ENCODE data around the gene PNPLA7.
"Not testable (repeated sequence)": the region's sequence is repeated elsewhere in the genome, so short reads cannot be mapped to it uniquely, and the experiment has no call there.

The PNPLA7 gene

GRCh38 chr9:137536594-137537131, 13.5 kb downstream of the PNPLA7 start:
- DNase-seq, result peak; percentile 47

- DNase-seq, result no peak
Observed at GRCh38 chr9:137535120-137535428, 15.1 kb downstream of the PNPLA7 start.

DNA sequence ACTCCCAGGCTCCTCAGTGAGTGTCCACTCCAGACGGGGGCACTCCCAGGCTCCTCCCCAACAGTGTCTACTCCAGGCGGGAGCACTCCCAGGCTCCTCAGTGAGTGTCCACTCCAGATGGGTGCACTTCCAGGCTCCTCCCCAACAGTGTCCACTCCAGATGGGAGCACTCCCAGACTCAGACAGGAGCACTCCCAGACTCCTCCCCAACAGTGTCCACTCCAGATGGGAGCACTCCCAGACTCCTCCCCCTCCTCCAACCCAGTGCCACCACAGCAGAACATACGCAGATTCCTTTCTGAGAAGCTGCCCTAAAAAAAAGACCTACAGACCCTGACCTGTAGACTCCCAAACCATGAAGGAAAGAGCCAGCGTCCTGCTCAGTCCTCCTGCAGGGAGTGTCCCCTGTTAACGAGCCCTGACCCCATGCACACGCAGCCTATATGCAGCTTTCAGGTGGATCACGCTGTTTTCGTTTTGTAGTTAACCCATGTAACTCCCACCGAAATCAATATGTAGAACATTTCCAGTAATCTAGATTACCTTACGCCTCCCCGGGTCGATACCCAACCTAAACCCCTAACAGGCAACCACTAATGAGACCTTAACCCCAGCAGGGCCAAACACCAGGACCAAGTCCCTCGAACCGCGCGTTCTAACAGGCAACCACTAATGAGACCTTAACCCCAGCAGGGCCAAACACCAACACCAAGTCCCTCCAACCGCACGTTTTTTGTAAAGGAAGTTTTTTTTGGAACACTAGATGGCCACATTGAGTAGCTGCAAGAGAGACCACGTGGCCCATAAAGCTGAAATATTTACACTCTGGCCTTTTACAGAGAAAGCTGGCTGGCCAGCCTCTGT, 15.7 kb downstream of the PNPLA7 start:
- DNase-seq, result peak; percentile 20

- not testable (repeated sequence) for DNase-seq
Observed at GRCh38 chr9:137532891-137533468, 17.2 kb downstream of the PNPLA7 start.

DNA sequence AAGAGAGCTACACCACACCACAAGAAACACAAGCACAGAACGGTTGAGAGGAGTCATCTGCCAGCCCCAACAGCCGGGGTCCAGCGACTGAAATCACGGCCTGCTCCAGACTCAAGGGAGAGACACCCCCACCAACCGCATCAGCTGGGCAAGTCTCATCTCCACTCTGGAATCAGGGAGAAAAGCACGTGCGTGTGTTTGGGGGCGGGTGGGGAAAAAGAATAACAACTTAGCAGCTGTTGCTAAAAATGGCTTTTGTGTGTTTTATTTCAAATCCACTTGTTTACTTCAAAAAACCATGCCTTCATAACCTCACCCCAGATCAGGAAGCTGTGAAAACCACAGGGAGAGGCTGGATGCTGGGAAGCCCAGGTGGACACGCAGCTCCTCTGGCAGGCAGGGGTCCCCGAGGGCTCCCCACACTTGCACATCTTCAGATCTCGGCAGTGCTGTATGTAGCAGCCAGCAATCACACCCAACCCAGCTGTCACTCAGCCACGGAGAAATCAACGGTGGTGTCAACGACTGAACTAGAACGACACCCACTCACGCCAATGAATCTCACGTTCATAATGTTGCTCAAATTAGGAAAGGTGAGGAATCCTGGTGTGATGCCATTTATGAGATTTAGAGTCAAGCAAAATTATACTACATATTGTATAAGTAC, 19.0 kb downstream of the PNPLA7 start:
- no peak for DNase-seq

- no peak for DNase-seq
Observed at GRCh38 chr9:137530331-137530730, 19.9 kb downstream of the PNPLA7 start.

- no peak for DNase-seq
Observed at GRCh38 chr9:137524981-137525317, 25.3 kb downstream of the PNPLA7 start.

DNA sequence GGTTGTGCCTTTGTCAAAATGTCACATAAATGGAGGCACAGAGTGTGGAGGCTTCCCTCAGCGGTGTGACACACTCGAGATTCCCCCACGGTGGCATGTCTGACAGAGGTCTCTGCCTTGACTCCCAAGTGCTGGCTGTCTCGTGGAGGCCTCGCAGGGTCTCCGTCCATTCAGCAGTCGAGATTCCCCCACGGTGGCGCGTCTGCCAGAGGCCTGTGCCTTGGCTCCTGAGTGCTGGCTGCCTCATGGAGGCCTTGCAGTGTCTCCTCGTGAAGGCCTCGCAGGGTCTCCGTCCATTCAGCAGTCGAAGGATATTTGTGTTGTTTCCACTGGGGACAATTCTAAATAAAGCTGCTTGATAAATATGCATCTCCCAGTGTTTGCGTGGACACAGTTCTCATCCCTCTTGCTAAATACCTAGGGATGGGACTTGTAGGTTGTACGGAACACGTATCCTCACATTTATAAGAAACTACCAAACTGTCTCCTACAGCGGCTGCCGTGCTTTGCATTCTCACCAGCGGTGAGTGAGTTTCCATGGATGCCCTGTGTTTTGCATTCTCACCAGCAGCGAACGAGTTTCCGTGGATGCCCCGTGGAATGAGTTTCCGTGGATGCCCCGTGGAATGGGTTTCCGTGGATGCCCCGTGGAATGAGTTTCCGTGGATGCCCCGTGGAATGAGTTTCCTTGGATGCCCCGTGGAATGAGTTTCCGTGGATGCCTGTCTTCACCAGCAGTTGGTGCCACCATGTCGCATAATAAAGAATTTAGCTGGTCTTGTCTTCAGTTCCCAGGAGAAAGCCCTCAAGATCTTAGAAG, 25.8 kb downstream of the PNPLA7 start:
- no peak for DNase-seq

- DNase-seq, result no peak
Observed at GRCh38 chr9:137522746-137523455, 27.3 kb downstream of the PNPLA7 start.

DNA sequence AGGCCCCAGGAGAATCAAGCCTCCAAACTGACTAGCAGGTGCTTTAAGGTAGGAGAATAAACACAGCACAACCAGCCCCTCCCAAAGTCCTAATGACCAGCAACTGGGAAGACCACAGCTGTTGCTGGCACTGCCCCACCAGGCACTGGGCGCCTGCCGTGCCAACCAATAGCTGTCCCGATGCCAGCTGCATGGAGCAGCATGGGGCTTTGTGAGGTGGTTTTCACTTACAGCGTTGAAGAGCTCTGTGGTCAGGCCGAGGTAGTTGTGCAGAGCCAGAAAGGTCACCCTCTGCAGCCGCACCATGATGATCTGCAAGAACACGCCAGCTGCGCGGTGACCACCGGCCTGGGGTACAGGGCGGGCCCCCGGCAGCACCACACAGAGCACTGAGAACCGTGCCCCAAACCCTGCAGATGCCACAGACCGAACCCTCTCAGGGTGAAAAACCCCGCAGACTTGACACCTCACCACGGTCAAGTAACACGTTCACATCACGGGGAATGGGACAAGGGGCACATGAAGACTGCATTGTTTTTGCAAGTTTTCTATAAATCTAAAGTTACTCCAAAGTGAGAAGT, 28.7 kb downstream of the PNPLA7 start:
- DNase-seq, result no peak

- DNase-seq, result no peak
Observed at GRCh38 chr9:137520614-137521404, 29.4 kb downstream of the PNPLA7 start.

DNA sequence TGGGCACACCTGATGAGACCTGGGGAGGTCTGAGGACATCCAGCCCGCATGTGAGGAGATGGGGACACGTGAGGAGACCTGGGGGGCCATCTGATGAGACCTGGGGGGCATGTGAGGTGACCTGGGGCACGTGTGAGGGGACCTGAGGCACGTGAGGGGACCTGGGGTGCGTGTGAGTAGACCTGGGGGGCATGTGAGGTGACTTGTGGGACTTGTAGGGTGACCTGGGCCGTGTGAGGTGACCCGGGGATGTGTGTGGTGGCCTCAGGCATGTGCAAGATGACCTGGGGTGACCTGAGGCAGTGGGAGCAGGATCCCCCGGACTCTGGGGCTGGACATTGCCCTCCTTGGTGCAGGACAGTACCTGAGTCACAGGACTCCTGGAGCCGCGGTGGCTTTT, 30.6 kb downstream of the PNPLA7 start:
- DNase-seq, result no peak

- DNase-seq, result not testable (repeated sequence)
Observed at GRCh38 chr9:137518661-137519459, 31.3 kb downstream of the PNPLA7 start.

DNA sequence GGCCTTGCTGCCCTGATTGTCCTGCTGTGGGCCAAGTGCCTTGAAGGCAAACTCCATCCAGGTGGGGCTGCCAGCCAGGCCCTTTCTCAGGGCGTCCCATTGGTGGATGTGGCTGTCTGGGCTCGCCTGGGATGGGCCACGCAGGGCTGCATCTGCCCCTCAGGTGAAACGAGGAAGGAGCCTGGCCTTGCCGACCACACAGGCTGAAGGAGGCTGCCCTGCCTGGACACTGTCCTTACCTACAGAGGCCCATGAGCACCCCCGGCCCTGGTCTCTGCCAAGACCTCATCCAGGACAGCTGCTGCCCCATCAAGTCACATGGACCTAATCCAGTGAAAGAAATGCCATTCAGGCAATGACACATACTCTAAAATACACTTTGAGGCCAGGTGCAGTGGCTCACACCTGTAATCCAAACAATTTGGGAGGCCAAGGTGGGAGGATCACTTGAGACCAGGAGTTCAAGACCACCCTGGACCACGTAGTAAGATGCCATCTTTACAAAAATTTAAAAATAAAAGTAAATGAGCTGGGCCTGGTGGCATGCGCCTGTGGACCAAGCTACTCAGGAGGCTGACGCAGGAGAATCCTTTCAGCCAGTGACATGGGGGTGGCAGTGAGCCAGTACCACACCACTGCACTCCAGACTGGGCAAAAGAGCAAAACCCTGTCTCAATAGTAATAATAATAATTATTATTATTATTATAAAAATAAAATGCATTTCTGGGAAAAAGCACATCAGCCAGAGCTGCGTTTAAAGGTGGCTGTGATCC, 33.9 kb downstream of the PNPLA7 start:
- no peak for DNase-seq

DNA sequence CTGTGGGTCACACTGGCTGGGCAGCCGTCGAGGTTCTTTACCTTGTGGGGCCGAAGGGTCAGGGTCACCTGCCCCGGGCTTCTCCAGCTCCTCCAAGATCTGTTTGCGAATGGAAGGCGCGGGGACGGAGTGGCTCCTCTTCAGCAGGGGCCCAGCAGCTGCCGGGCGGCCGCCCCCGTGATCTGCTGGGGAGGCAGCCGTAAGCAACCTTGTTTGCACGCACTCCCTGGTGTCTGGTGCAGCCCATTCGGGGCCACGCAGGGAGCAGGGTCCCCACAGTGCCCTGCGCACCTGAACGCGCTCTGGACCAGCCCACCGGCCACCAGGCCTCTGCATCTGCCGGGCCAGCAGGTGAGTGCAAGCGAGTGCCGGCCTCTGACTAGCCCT, 34.9 kb downstream of the PNPLA7 start:
- no peak for DNase-seq

DNA sequence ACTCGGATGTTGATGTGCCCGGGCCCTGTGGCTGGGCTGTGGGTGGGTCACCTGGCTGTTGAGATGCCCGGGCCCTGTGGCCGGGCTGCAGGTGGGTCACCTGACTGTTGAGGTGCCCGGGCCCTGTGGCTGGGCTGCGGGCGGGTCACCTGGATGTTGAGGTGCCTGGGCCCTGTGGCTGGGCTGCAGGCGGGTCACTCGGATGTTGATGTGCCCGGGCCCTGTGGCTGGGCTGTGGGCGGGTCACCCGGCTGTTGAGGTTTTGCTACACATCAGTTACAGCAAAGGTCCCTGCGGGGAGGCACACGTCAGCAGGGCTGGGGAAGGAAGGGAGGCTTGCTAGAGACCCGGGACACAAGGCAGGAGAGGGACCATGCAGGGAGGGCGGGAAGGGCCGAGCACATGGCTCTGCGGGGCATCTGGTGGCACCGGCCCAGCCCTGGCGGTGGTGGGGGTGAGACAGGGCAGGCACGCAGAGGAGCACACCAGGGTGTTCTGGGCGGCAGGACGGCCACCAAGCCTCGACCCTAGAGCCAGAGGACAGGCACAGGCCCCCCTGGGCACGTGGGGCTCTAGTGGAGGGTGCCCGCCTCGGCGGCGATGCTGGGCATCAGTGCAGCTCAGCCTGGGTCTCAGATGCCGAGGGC, 35.4 kb downstream of the PNPLA7 start:
- DNase-seq, result no peak

DNA sequence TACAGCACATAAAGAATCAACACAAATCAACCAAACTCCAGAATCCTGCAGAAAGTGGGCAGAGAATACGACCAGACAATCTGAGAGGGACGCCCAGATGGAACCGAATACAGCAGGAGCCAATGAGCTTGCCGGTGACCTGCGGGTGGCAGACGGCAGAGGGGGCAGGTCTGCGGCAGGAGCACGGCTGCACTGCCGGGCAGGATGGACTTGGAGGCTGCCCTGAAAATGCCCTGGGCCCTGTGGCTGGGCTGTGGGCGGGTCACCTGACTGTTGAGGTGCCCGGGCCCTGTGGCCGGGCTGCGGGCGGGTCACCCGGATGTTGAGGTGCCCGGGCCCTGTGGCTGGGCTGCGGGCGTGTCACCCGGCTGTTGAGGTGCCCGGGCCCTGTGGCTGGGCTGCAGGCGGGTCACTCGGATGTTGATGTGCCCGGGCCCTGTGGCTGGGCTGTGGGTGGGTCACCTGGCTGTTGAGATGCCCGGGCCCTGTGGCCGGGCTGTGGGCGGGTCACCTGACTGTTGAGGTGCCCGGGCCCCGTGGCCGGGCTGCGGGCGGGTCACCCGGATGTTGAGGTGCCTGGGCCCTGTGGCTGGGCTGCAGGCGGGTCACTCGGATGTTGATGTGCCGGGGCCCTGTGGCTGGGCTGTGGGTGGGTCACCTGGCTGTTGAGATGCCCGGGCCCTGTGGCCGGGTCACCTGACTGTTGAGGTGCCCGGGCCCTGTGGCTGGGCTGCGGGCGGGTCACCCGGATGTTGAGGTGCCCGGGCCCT, 36.2 kb downstream of the PNPLA7 start:
- not testable (repeated sequence) for DNase-seq

DNA sequence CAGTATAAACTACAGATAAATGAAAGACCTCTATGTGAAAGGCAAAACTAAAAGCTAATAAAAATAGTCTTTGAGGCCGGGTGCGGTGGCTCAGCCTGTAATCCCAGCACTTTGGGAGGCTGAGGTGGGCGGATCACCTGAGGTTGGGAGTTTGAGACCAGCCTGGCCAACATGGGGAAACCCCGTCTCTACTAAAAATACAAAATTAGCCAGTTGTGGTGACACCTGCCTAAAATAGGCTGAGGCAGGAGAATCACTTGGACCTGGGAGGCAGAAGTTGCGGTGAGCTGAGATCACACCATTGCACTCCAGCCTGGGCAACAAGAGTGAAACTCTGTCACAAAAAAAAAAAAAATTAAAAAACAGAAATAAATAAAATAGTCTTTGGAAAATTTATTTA, 37.1 kb downstream of the PNPLA7 start:
- DNase-seq, result not testable (repeated sequence)
